GM21529 (cell line): ENCODE results near the gene B3GLCT.
"Not testable (repeated sequence)": the region's sequence is repeated elsewhere in the genome, so short reads cannot be mapped to it uniquely, and the experiment has no call there.

Experiments used
- ATAC-seq: cut with Tn5 transposase; IDR thresholded peaks from one replicate; pipeline ENCODE4 v1.9.1; 2021; ENCODE audit not compliant: unreplicated experiment

B3GLCT gene

GRCh38 chr13:31182987-31183386 is 16.8 kb upstream of the B3GLCT start:
- no peak for ATAC-seq

- no peak for ATAC-seq
Measured at GRCh38 chr13:31184451-31184850, 15.3 kb upstream of the B3GLCT start.

GRCh38 chr13:31184981-31185645 is 14.7 kb upstream of the B3GLCT start:
- ATAC-seq: no peak

GRCh38 chr13:31191748-31192147 is 8.0 kb upstream of the B3GLCT start:
- no peak for ATAC-seq

- ATAC-seq: no peak
Measured at GRCh38 chr13:31192306-31192705, 7.5 kb upstream of the B3GLCT start.

GRCh38 chr13:31195616-31196015 is 4.2 kb upstream of the B3GLCT start:
- no peak for ATAC-seq

- no peak for ATAC-seq
Measured at GRCh38 chr13:31196992-31197391, 2.8 kb upstream of the B3GLCT start.

GRCh38 chr13:31198519-31198918 is 1.3 kb upstream of the B3GLCT start:
- ATAC-seq: no peak

- ATAC-seq: no peak
Measured at GRCh38 chr13:31199527-31199848, 287 bp upstream of the B3GLCT start.

- ATAC-seq: peak; percentile 23
Measured at GRCh38 chr13:31200637-31200971, 829 bp downstream of the B3GLCT start.

- no peak for ATAC-seq
Measured at GRCh38 chr13:31201341-31202031, 1.7 kb downstream of the B3GLCT start.

GRCh38 chr13:31204592-31204991 is 4.8 kb downstream of the B3GLCT start:
- ATAC-seq: no peak

GRCh38 chr13:31207661-31208552 is 8.1 kb downstream of the B3GLCT start:
- ATAC-seq: no peak

GRCh38 chr13:31208559-31209122 is 8.9 kb downstream of the B3GLCT start:
- ATAC-seq: no peak

- no peak for ATAC-seq
Measured at GRCh38 chr13:31209172-31209840, 9.5 kb downstream of the B3GLCT start.

GRCh38 chr13:31209841-31210210 is 10.1 kb downstream of the B3GLCT start:
- ATAC-seq: no peak

- ATAC-seq: no peak
Measured at GRCh38 chr13:31213651-31214289, 14.0 kb downstream of the B3GLCT start.

- ATAC-seq: no peak
Measured at GRCh38 chr13:31214435-31214834, 14.7 kb downstream of the B3GLCT start.

- not testable (repeated sequence) for ATAC-seq
Measured at GRCh38 chr13:31216916-31217315, 17.1 kb downstream of the B3GLCT start.

GRCh38 chr13:31219909-31220598 is 20.3 kb downstream of the B3GLCT start:
- ATAC-seq: no peak
